K562 (cell line): ENCODE results near the gene MIS18A. TPM values are rescaled to one million over a fixed set of nuclear protein-coding genes. Genes with fewer than 3 reads are reported as not detected.
A peak's percentile ranks its signal among the peaks of the same experiment; 100 is the strongest.

Source experiments
- ATAC-seq: fragments of 200-7000 bp; cut with Tn5 transposase; 3 replicates; pipeline ENCODE4 v1.9.1; 2020; ENCODE audit warnings: moderate library complexity
- Bru-seq: library from RNA; stranded (reverse); fragments of 400-500 nt; gene quantifications from one replicate; lab custom pipeline; 2021; lab: Mats Ljungman, UMichigan
- BruChase-seq, 2 experiments: library from RNA; stranded (reverse); fragments of 400-500 nt; gene quantifications; one replicate each; lab custom pipeline; 2021; lab: Mats Ljungman, UMichigan
- BruUV-seq: library from RNA; stranded (reverse); fragments of 400-500 nt; replicated peaks from 2 replicates; lab custom pipeline; 2021; lab: Mats Ljungman, UMichigan
- CTCF ChIA-PET: fragments of 300-600 bp; formaldehyde crosslinking; extraction: SDS; loops from one replicate; lab custom pipeline; 2021; ENCODE audit warnings: low intra/inter-chr PET ratio; lab: Yijun Ruan, JAX
- POLR2A ChIA-PET: fragments of 300-600, 350-650 bp; sonication (Branson Sonifier 250); formaldehyde crosslinking; extraction: SDS; loops from one replicate; lab custom pipeline; 2021; ENCODE audit warnings: antibody characterized with exemption, inconsistent platforms; lab: Yijun Ruan, JAX
- DNase-seq, 4 experiments: peaks; one replicate each; pipeline versions ENCODE4 v3.0.0 to v3.0.0-alpha.2; 2011 to 2018; ENCODE audit warnings: low spot score in 3 of 4, mixed read lengths in 3 of 4; ENCODE audit errors: extremely low read depth in 1 of 4
- FAIRE-seq: peaks from 2 replicates; lab custom pipeline; 2011; peaks lifted over from hg19 to GRCh38; lab: Jason Lieb, UNC
- H2AFZ ChIP-seq: 2 replicates; pipeline ENCODE4 v1.6.0; 2011; ENCODE audit warnings: low read depth, low read length, control low read depth, inconsistent platforms
- H3K27ac ChIP-seq: fragments of 200-600 bp; 3 replicates; pipeline ENCODE4 v1.8.0; 2011; ENCODE audit warnings: low read depth, mild to moderate bottlenecking, control low read depth, inconsistent platforms, low read length, moderate library complexity, mixed read lengths; ENCODE audit errors: extremely low read depth
- H3K27me3 ChIP-seq, 2 experiments: fragments of 300-600 bp in 1 of 2; 2 replicates in 1 of 2; 3 replicates in 1 of 2; pipeline versions ENCODE4 v1.6.0 to v1.8.0; 2011; ENCODE audit warnings: inconsistent platforms in 2 of 2, low read length in 2 of 2, mild to moderate bottlenecking in 1 of 2, mixed read lengths in 1 of 2, moderate library complexity in 1 of 2; ENCODE audit not compliant: control insufficient read depth in 2 of 2, insufficient read depth in 2 of 2
- H3K36me3 ChIP-seq: fragments of 300-600 bp; 3 replicates; pipeline ENCODE4 v1.8.0; 2011; ENCODE audit warnings: mild to moderate bottlenecking, low read length, inconsistent platforms; ENCODE audit not compliant: control insufficient read depth, insufficient read depth
- H3K4me1 ChIP-seq, 2 experiments: fragments of 200-600 bp in 1 of 2; replicated peaks in 1 of 2; 2 replicates in 1 of 2; 3 replicates in 1 of 2; pipeline versions ENCODE4 v1.5.1 to v1.8.0; 2011; ENCODE audit warnings: inconsistent platforms in 2 of 2, low read length in 2 of 2, mild to moderate bottlenecking in 1 of 2, mixed read lengths in 1 of 2, moderate library complexity in 1 of 2; ENCODE audit not compliant: control insufficient read depth in 2 of 2, insufficient read depth in 2 of 2
- H3K4me2 ChIP-seq: 2 replicates; pipeline ENCODE4 v1.6.1; 2011; ENCODE audit warnings: low read length, control low read depth, inconsistent platforms, mixed read lengths; ENCODE audit not compliant: insufficient read depth
- H3K4me3 ChIP-seq: fragments of 200-600 bp; sonication (generic), shearing (Covaris generic); 2 replicates; pipeline ENCODE4 v1.5.1; 2016; ENCODE audit warnings: control low read depth, inconsistent platforms
- H3K79me2 ChIP-seq: fragments of 200-600 bp; 3 replicates; pipeline ENCODE4 v1.8.0; 2011; ENCODE audit warnings: low read length, inconsistent platforms; ENCODE audit not compliant: control insufficient read depth, insufficient read depth
- H3K9ac ChIP-seq, 2 experiments: 2 replicates each; pipeline versions ENCODE4 v1.6.0 to v1.6.1; 2011; ENCODE audit warnings: low read depth in 2 of 2, low read length in 2 of 2, control low read depth in 1 of 2, inconsistent platforms in 1 of 2, mild to moderate bottlenecking in 1 of 2, mixed read lengths in 1 of 2; ENCODE audit not compliant: insufficient read depth in 1 of 2
- H3K9me1 ChIP-seq: one replicate; pipeline ENCODE4 v1.6.0; 2011; ENCODE audit warnings: inconsistent platforms, mild to moderate bottlenecking, low read length, moderate library complexity; ENCODE audit not compliant: control insufficient read depth, insufficient read depth
- H3K9me3 ChIP-seq: replicated peaks from 2 replicates; pipeline ENCODE4 v1.5.1; 2011; ENCODE audit warnings: low read depth, low read length, inconsistent platforms; ENCODE audit not compliant: control insufficient read depth, insufficient read depth
- H4K20me1 ChIP-seq: replicated peaks from 2 replicates; pipeline ENCODE4 v1.6.1; 2011; ENCODE audit warnings: low read length, inconsistent platforms, mixed read lengths; ENCODE audit not compliant: control insufficient read depth, insufficient read depth
- REST ChIP-seq, 2 experiments: fragments of 450-650 bp; formaldehyde crosslinking in 1 of 2; IDR thresholded peaks; 2 replicates each; pipeline versions ENCODE4 v1.4.0 to v1.6.1; 2014 to 2020; ENCODE audit warnings: mild to moderate bottlenecking in 2 of 2, borderline replicate concordance in 1 of 2, low read depth in 1 of 2
- UBTF ChIP-seq, 2 experiments: IDR thresholded peaks; 2 replicates each; pipeline ENCODE4 v1.6.1; 2012; ENCODE audit warnings: improper control_type of control experiment in 2 of 2, low read depth in 2 of 2, low read length in 2 of 2, borderline replicate concordance in 1 of 2
- WGBS: fragments of 100-300 bp; shearing (Covaris generic); methylation state at CpG from one replicate; pipeline ENCODE4 v1.1.6; 2016; ENCODE audit warnings: low coverage, mixed read lengths; ENCODE audit not compliant: insufficient coverage; ENCODE audit errors: missing lambda C conversion rate; 5-methylcytosine and 5-hydroxymethylcytosine counted together
- in situ Hi-C: fragments of 300-500 bp; cut with MboI; formaldehyde crosslinking; loops from 4 replicates; pipeline ENCODE4 v1.15.0; 2018; ENCODE audit warnings: inconsistent platforms, mixed read lengths
- intact Hi-C: fragments of 100-400 bp; cut with micrococcal nuclease; formaldehyde crosslinking; loops from 2 replicates; pipeline ENCODE4 v1.14.2; 2022
- long read RNA-seq, 3 experiments: library from polyadenylated mRNA in 2 of 3; library from RNA in 1 of 3; unstranded in 2 of 3; stranded (forward) in 1 of 3; transcript quantifications; one replicate each; pipeline ENCODE4 v2.0.0, GENCODE V29; 2019 to 2022
- polyA minus RNA-seq, 3 experiments: library from RNA; depleted of rRNA, polyadenylated mRNA; stranded (reverse); fragments of >200 nt; gene quantifications; 2 replicates each; pipeline ENCODE4 v1.2.3, GENCODE V29; 2011
- polyA plus RNA-seq, 8 experiments: library from polyadenylated mRNA; depleted of rRNA in 4 of 8; stranded (reverse) in 5 of 8; unstranded in 3 of 8; fragments of >200 nt; fragmentation: Nextera tagmentation in 2 of 8; fragmentation: Illumina TruSeq in 1 of 8; extraction: Ambion mirVana in 2 of 8; extraction: Trizol in 1 of 8; gene quantifications; 2 replicates each; pipeline versions ENCODE4 v1.2.1 to v1.2.3, GENCODE V29; 2011 to 2014; ENCODE audit warnings: inconsistent platforms in 1 of 8, missing spikeins in 1 of 8
- total RNA-seq, 7 experiments: library from RNA; depleted of rRNA in 6 of 7; stranded (reverse); fragments of >200 nt in 6 of 7; fragmentation: Illumina TruSeq in 2 of 7; extraction: Trizol in 2 of 7; gene quantifications; 2 replicates each; pipeline versions ENCODE4 v1.2.1 to v1.2.3, GENCODE V29; 2011 to 2021; ENCODE audit warnings: low replicate concordance in 1 of 7

Gene MIS18A
- 4.4 and 8.3 TPM in 2 replicates for total RNA-seq (2011; cell fraction: chromatin; rRNA removed; ENCODE audit: low replicate concordance)
- total RNA-seq (2011; cell fraction: nucleolus; rRNA removed), result 6.5 and 6.6 TPM in 2 replicates
- total RNA-seq (2011; cell fraction: nucleoplasm; rRNA removed), result 9.5 and 9.8 TPM in 2 replicates
- 48.2 and 62.1 TPM in 2 replicates for total RNA-seq (2014; rRNA removed)
- 60.5 and 69.1 TPM in 2 replicates for total RNA-seq (2014; rRNA removed; fragmentation: Illumina TruSeq; extraction: Trizol)
- 58.6 and 63.6 TPM in 2 replicates for total RNA-seq (2015; rRNA removed; fragmentation: Illumina TruSeq; extraction: Trizol)
- 58.1 and 60.3 TPM in 2 replicates for total RNA-seq (2021)
- polyA plus RNA-seq (2011; rRNA removed), result 43.2 and 55.8 TPM in 2 replicates
- polyA plus RNA-seq (2011; cell fraction: cytosol; rRNA removed), result 30.9 and 35.9 TPM in 2 replicates
- 11.8 and 12.4 TPM in 2 replicates for polyA plus RNA-seq (2011; cell fraction: nucleus; rRNA removed)
- polyA plus RNA-seq (2012), result 44.9 and 67.5 TPM in 2 replicates
- 65.9 and 73.3 TPM in 2 replicates for polyA plus RNA-seq (2014; fragmentation: Illumina TruSeq; extraction: Trizol)
- polyA plus RNA-seq (2014; fragmentation: Nextera tagmentation; extraction: Ambion mirVana), result 10 to 100 TPM; 17.7 to 34.2 TPM
- polyA plus RNA-seq (2014; rRNA removed), result 75.3 and 83.0 TPM in 2 replicates
- polyA minus RNA-seq (2011; rRNA and poly(A)+ RNA removed), result 18.4 and 20.9 TPM in 2 replicates
- 8.6 and 13.6 TPM in 2 replicates for polyA minus RNA-seq (2011; cell fraction: cytosol; rRNA and poly(A)+ RNA removed)
- polyA minus RNA-seq (2011; cell fraction: nucleus; rRNA and poly(A)+ RNA removed), result 4.0 and 5.2 TPM in 2 replicates
- Bru-seq, nascent RNA, result percentile 87 among the genes with signal in this experiment
- percentile 91 among the genes with signal in this experiment for BruChase-seq, experiment 1, labeled RNA remaining after a 2-hour chase
- percentile 92 among the genes with signal in this experiment for BruChase-seq, experiment 2, labeled RNA remaining after a 6-hour chase
- long read RNA-seq, experiment 1, transcript MIS18A-201 (5 exons, 1,575 nt), result major isoform, 264 of 287 reads
- long read RNA-seq, experiment 1, partial matches to known transcripts, result 16 of 287 reads
- long read RNA-seq, experiment 1, other reads (novel, unspliced or antisense), result 7 of 287 reads
- long read RNA-seq, experiment 2, transcript MIS18A-201 (5 exons, 1,575 nt), result major isoform, 23 of 60 reads
- long read RNA-seq, experiment 2, partial matches to known transcripts, result 1 of 60 reads
- long read RNA-seq, experiment 2, other reads (novel, unspliced or antisense), result 36 of 60 reads
- long read RNA-seq, experiment 3, transcript MIS18A-201 (5 exons, 1,575 nt), result major isoform, 84 of 87 reads
- long read RNA-seq, experiment 3, partial matches to known transcripts, result 0 of 87 reads
- long read RNA-seq, experiment 3, other reads (novel, unspliced or antisense), result 3 of 87 reads

- Histone ChIP-seq H3K36me3 (peaks cover 23% of the 10 kb centered on the region), H3K9me3 (no peaks in the 10 kb centered on the region), H3K79me2 (peaks cover 38% of the 10 kb centered on the region), H3K9me1 (no peaks in the 10 kb centered on the region), H3K27me3 (no peaks in the 10 kb centered on the region), H3K4me2 (peak within 1 kb of the TSS; percentile 83), H2AFZ (peak within 1 kb of the TSS; percentile 95), H3K9ac (peak within 1 kb of the TSS; percentile 59 to 94), H3K4me3 (peak within 1 kb of the TSS; percentile 76), H3K27ac (peak within 1 kb of the TSS; percentile 64), H3K4me1 (peaks cover 3 to 16% of the 10 kb centered on the region in 2 experiments; a peak in 4 of 5 replicates), H4K20me1 (no peaks in the 10 kb centered on the region)
- ChIA-PET POLR2A (interaction anchor here (0.5 to 1.2 kb wide), 4 partner anchors 12 to 630 kb away, joined by 3 to 4 read pairs (median 3); partner anchors contain the start of gene MRAP), CTCF (no interaction called here)
- TSS peak; percentile 54 for BruUV-seq
- DNase-seq (peak; percentile 98 to 99 (median 98)), FAIRE-seq (peak; percentile 86), ATAC-seq (peak; percentile 96)
- intact Hi-C loops, result no loop called here
- in situ Hi-C loops, result no loop called here
- WGBS, result 1% methylated on average over 50 of the region's 69 CpGs
- peak; percentile 79 to 87; a peak in 3 of 4 replicates for TF ChIP-seq UBTF (IDR thresholded peaks at IDR 0.05; ENCODE audit: borderline replicate concordance in 1 of 2, low read depth in 2 of 2, low read length in 2 of 2)
- no peak for TF ChIP-seq REST (IDR thresholded peaks at IDR 0.05; ENCODE audit: borderline replicate concordance)
- TF ChIP-seq REST (CRISPR knock-in tag; IDR thresholded peaks at IDR 0.05; ENCODE audit: low read depth), result peak; percentile 66; the same call in 1 of the 2 replicates
These were observed at the start of gene MIS18A for GRCh38 chr21:32278518-32279376. TSS of gene MIS18A (minus strand) at chr21:32279049. CDS start at chr21:32279014, 35 bp downstream.
